Measurements from ENCODE around the gene INPP5D.

DNA sequence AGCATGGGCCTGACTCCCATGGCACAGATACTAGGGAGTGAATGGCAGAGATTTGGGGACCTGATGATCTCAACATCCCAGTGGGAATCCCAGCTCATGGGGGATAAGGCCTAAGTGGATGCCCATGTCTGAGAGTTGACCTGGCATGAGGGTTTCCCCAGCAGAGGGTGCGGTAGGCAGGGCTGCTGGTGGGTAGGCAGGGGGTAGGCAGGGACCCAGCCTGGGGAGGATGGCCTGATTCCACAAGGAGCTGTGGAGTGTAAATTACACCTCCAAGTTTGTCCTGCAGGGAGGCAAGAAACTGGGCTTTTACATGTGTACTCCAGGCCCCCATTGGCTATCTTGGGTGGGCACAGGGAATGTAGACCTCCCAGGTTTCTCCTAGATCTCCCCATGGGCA, 46.9 kb downstream of the INPP5D start:
- TF ChIP-seq CTCF (IDR thresholded peaks at IDR 0.05): no peak
- no peak for TF ChIP-seq EZH2 (IDR thresholded peaks at IDR 0.05; ENCODE audit: borderline replicate concordance, insufficient read depth, low read depth, low read length, poor library complexity, severe bottlenecking)
